AG20443 (cell line): ENCODE data around the gene GFAP.

Source experiments
- DNase-seq: peaks from one replicate; pipeline ENCODE4 v3.0.0; 2012; ENCODE audit warnings: low spot score, mixed read lengths

The GFAP gene

GRCh38 chr17:44931376-44931775, 16.1 kb upstream of the GFAP start:
- DNase-seq, result no peak

GRCh38 chr17:44930667-44931066, 15.4 kb upstream of the GFAP start:
- DNase-seq, result no peak

GRCh38 chr17:44928950-44929720, 13.8 kb upstream of the GFAP start:
- DNase-seq, result no peak

GRCh38 chr17:44928136-44928535, 12.8 kb upstream of the GFAP start:
- DNase-seq, result no peak

- DNase-seq, result no peak
Observed at GRCh38 chr17:44927696-44928095, 12.4 kb upstream of the GFAP start.

- no peak for DNase-seq
Observed at GRCh38 chr17:44926821-44927525, 11.7 kb upstream of the GFAP start.

GRCh38 chr17:44925731-44926697, 10.7 kb upstream of the GFAP start:
- no peak for DNase-seq

GRCh38 chr17:44924107-44924544, 8.8 kb upstream of the GFAP start:
- DNase-seq, result no peak

GRCh38 chr17:44922746-44923470, 7.6 kb upstream of the GFAP start:
- no peak for DNase-seq

- DNase-seq, result no peak
Observed at GRCh38 chr17:44922136-44922535, 6.8 kb upstream of the GFAP start.

GRCh38 chr17:44921122-44921882, 6.0 kb upstream of the GFAP start:
- no peak for DNase-seq

GRCh38 chr17:44920565-44920940, 5.3 kb upstream of the GFAP start:
- DNase-seq, result no peak

GRCh38 chr17:44919885-44920564, 4.7 kb upstream of the GFAP start:
- peak; percentile 93 for DNase-seq

- no peak for DNase-seq
Observed at GRCh38 chr17:44919411-44919810, 4.1 kb upstream of the GFAP start.

GRCh38 chr17:44918006-44918405, 2.7 kb upstream of the GFAP start:
- DNase-seq, result no peak

- no peak for DNase-seq
Observed at GRCh38 chr17:44917456-44917855, 2.2 kb upstream of the GFAP start.

GRCh38 chr17:44916781-44917241, 1.5 kb upstream of the GFAP start:
- peak; percentile 64 for DNase-seq

- DNase-seq, result peak; percentile 19
Observed at GRCh38 chr17:44915862-44916780, 821 bp upstream of the GFAP start.

- no peak for DNase-seq
Observed at GRCh38 chr17:44914698-44915271, 515 bp downstream of the GFAP start.
